ENCODE data around the gene OR5K1. TPM values are rescaled to one million over a fixed set of nuclear protein-coding genes. Genes with fewer than 3 reads are reported as not detected.

The OR5K1 gene
- total and polyA plus RNA-seq, 2 donors (not counting 3 experiments of a cell fraction or from before 2014, with no cell fraction given), result not detected

- Histone ChIP-seq H3K79me2 (ENCODE audit: control insufficient read depth, insufficient read depth, low read length) (no peaks in the 10 kb centered on the region), H3K4me3 (replicated peaks in 1 of 3; ENCODE audit: insufficient read depth in 1 of 3, low read depth in 1 of 3, low read length in 3 of 3) (no peak overlapping the region), H3K9me3 (replicated peaks; ENCODE audit: control insufficient read depth, insufficient read depth, low read length) (no peaks in the 10 kb centered on the region), H3K9me1 (replicated peaks; ENCODE audit: control insufficient read depth, extremely low read depth, insufficient read depth, low read length) (no peaks in the 10 kb centered on the region), H3K9ac (replicated peaks; ENCODE audit: extremely low read depth, insufficient read depth, low read length) (no peak overlapping the region), H3K4me2 (ENCODE audit: insufficient read depth, low read length) (no peak overlapping the region), H3K27me3 (ENCODE audit: control insufficient read depth in 2 of 2, insufficient read depth in 2 of 2, low read length in 2 of 2) (no peaks in the 10 kb centered on the region), H3K4me1 (ENCODE audit: control insufficient read depth, extremely low read depth, insufficient read depth, low read length) (no peaks in the 10 kb centered on the region), H2AFZ (ENCODE audit: low read depth, low read length) (no peak overlapping the region), H4K20me1 (replicated peaks; ENCODE audit: control insufficient read depth, extremely low read depth, insufficient read depth, low read length) (no peaks in the 10 kb centered on the region), H3K36me3 (ENCODE audit: control insufficient read depth in 2 of 2, extremely low read depth in 1 of 2, insufficient read depth in 2 of 2, low read length in 2 of 2) (no peaks in the 10 kb centered on the region), H3K27ac (ENCODE audit: insufficient read depth, low read depth, low read length) (no peak overlapping the region)
- no peak for FAIRE-seq
- ChIA-PET POLR2A (no interaction called here), CTCF (no interaction called here)
- TF ChIP-seq JUN (IDR thresholded peaks at IDR 0.05; ENCODE audit: borderline replicate concordance, insufficient read depth, insufficient read length, low read depth), result no peak
- TF ChIP-seq FOS (IDR thresholded peaks at IDR 0.05; ENCODE audit: borderline replicate concordance, insufficient read depth, low read length), result no peak
- TF ChIP-seq MYC (IDR thresholded peaks at IDR 0.05; ENCODE audit: low read depth, low read length), result no peak
- no peak for TF ChIP-seq POLR2A (IDR thresholded peaks at IDR 0.05; ENCODE audit: low read depth, low read length)
- TF ChIP-seq, protein P1, sequence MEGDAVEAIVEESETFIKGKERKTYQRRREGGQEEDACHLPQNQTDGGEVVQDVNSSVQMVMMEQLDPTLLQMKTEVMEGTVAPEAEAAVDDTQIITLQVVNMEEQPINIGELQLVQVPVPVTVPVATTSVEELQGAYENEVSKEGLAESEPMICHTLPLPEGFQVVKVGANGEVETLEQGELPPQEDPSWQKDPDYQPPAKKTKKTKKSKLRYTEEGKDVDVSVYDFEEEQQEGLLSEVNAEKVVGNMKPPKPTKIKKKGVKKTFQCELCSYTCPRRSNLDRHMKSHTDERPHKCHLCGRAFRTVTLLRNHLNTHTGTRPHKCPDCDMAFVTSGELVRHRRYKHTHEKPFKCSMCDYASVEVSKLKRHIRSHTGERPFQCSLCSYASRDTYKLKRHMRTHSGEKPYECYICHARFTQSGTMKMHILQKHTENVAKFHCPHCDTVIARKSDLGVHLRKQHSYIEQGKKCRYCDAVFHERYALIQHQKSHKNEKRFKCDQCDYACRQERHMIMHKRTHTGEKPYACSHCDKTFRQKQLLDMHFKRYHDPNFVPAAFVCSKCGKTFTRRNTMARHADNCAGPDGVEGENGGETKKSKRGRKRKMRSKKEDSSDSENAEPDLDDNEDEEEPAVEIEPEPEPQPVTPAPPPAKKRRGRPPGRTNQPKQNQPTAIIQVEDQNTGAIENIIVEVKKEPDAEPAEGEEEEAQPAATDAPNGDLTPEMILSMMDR (IDR thresholded peaks at IDR 0.05; ENCODE audit: extremely low read depth in 1 of 2, insufficient read depth in 1 of 2, low read depth in 1 of 2, low read length in 2 of 2), result no peak
- no peak for TF ChIP-seq EZH2 (IDR thresholded peaks at IDR 0.05; ENCODE audit: borderline replicate concordance, low read depth, low read length, severe bottlenecking)
- TF ChIP-seq POLR2AphosphoS5 (IDR thresholded peaks at IDR 0.05; ENCODE audit: insufficient read depth, low read depth, low read length), result no peak
- TF ChIP-seq, protein P2, sequence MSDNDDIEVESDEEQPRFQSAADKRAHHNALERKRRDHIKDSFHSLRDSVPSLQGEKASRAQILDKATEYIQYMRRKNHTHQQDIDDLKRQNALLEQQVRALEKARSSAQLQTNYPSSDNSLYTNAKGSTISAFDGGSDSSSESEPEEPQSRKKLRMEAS (IDR thresholded peaks at IDR 0.05; ENCODE audit: insufficient read depth, insufficient read length), result no peak
- TF ChIP-seq GATA2 (IDR thresholded peaks at IDR 0.05; ENCODE audit: insufficient read depth, insufficient read length, low read depth, low read length), result no peak
- intact Hi-C loops (cut with micrococcal nuclease) (no loop called here), dilution Hi-C loops (cut with MboI; ENCODE audit: extremely low pct_ligation_motif_present, low sequenced_read_pairs) (no loop called here)
- BruUV-seq (replicated peaks), result no TSS peak
- no peak for DNase-seq (ENCODE audit: low read depth, low spot score)
Measured at GRCh38 chr3:98433764-98434163, 29.2 kb upstream of the OR5K1 start.

Data from endothelial cell of umbilical vein (primary cell).